Thyroid gland (tissue), 4 donors: ENCODE measurements around the gene TGM3. TPM values are rescaled to one million over a fixed set of nuclear protein-coding genes. Genes with fewer than 3 reads are reported as not detected.
"Not testable (repeated sequence)": the region's sequence is repeated elsewhere in the genome, so short reads cannot be mapped to it uniquely, and the experiment has no call there.

Source experiments
- DNase-seq, 2 donors: peaks; one replicate each; pipeline ENCODE4 v3.0.0-alpha.2; 2019
- H3K27ac ChIP-seq, 3 donors: fragments of 200-600 bp; sonication (generic); 1 replicate in 2 of 3; 2 replicates in 1 of 3; pipeline ENCODE4 v1.5.1; 2016 to 2019; ENCODE audit warnings: mild to moderate bottlenecking in 1 of 3, moderate library complexity in 1 of 3
- H3K27me3 ChIP-seq: fragments of 200-600 bp; sonication (generic); one replicate; pipeline ENCODE4 v1.5.1; 2019
- H3K36me3 ChIP-seq, 2 donors: fragments of 200-600 bp; sonication (generic); one replicate each; pipeline ENCODE4 v1.5.1; 2016 to 2019
- H3K4me1 ChIP-seq, 2 donors: fragments of 200-600 bp; sonication (generic); one replicate each; pipeline ENCODE4 v1.5.1; 2017 to 2019
- H3K4me3 ChIP-seq, 3 donors: fragments of 200-600 bp; sonication (generic); replicated peaks in 1 of 3; 1 replicate in 2 of 3; 2 replicates in 1 of 3; pipeline ENCODE4 v1.5.1; 2016; ENCODE audit warnings: mild to moderate bottlenecking in 1 of 3
- H3K9me3 ChIP-seq: fragments of 200-600 bp; sonication (generic); one replicate; pipeline ENCODE4 v1.5.1; 2017
- CTCF ChIP-seq, 6 experiments: fragments of 200-600 bp in 3 of 6; fragments of 450-650 bp in 3 of 6; sonication (generic) in 3 of 6; IDR thresholded peaks; one replicate each; pipeline ENCODE4 v1.5.1; 2016 to 2019; ENCODE audit warnings: antibody characterized with exemption in 6 of 6, mild to moderate bottlenecking in 2 of 6, inconsistent platforms in 1 of 6, moderate library complexity in 1 of 6
- POLR2A ChIP-seq, 2 donors: fragments of 450-650 bp; IDR thresholded peaks; one replicate each; pipeline ENCODE4 v1.6.1; 2017; ENCODE audit warnings: antibody characterized with exemption in 2 of 2, mild to moderate bottlenecking in 2 of 2, moderate library complexity in 1 of 2
- WGBS, 2 donors: methylation state at CpG; one replicate each; pipeline ENCODE4 v1.1.5; 2017; 5-methylcytosine and 5-hydroxymethylcytosine counted together
- intact Hi-C: fragments of 100-400 bp; cut with DNase I; formaldehyde crosslinking; loops from one replicate; pipeline ENCODE4 v1.15.1; 2023
- total RNA-seq, 4 donors: library from RNA; depleted of rRNA; stranded (reverse); fragments of >200 nt; gene quantifications; one replicate each; pipeline ENCODE4 v1.2.3, GENCODE V29; 2016

The TGM3 gene
- total RNA-seq, 4 donors from 2014 or later, result not detected

GRCh38 chr20:2261046-2261485 lies 34.7 kb upstream of the TGM3 start:
- DNase-seq, result no peak
- no peak for TF ChIP-seq POLR2A (IDR thresholded peaks at IDR 0.05)
- no peak for TF ChIP-seq CTCF (IDR thresholded peaks at IDR 0.05)
- intact Hi-C loops, result no loop called here
- Histone ChIP-seq H3K4me3 (no peak overlapping the region), H3K4me1 (no peaks in the 10 kb centered on the region), H3K27me3 (no peaks in the 10 kb centered on the region), H3K9me3 (no peaks in the 10 kb centered on the region), H3K36me3 (no peaks in the 10 kb centered on the region), H3K27ac (no peak overlapping the region)
- 67% methylated on average over 8 of the region's 8 CpGs for WGBS, 2 donors

GRCh38 chr20:2261629-2262028 lies 34.2 kb upstream of the TGM3 start:
- intact Hi-C loops, result no loop called here
- WGBS, 2 donors, result 88 to 93% methylated on average over 4 of the region's 4 CpGs

GRCh38 chr20:2264118-2264517 lies 31.7 kb upstream of the TGM3 start:
- Histone ChIP-seq H3K27me3 (no peaks in the 10 kb centered on the region), H3K4me3 (no peak overlapping the region), H3K27ac (no peak overlapping the region), H3K4me1 (no peaks in the 10 kb centered on the region), H3K36me3 (no peaks in the 10 kb centered on the region), H3K9me3 (no peaks in the 10 kb centered on the region)
- no peak for TF ChIP-seq POLR2A (IDR thresholded peaks at IDR 0.05)
- TF ChIP-seq CTCF (IDR thresholded peaks at IDR 0.05), result no peak
- WGBS, 2 donors, result 91 to 92% methylated on average over 3 of the region's 3 CpGs
- intact Hi-C loops, result no loop called here
- DNase-seq, result no peak

More at GRCh38 chr20:2261629-2262028, 34.2 kb upstream of the TGM3 start:
- Histone ChIP-seq H3K27me3 (no peaks in the 10 kb centered on the region), H3K36me3 (no peaks in the 10 kb centered on the region), H3K27ac (no peak overlapping the region), H3K4me3 (no peak overlapping the region), H3K9me3 (no peaks in the 10 kb centered on the region), H3K4me1 (no peaks in the 10 kb centered on the region)
- DNase-seq, result no peak
- TF ChIP-seq CTCF (IDR thresholded peaks at IDR 0.05) (no peak), POLR2A (IDR thresholded peaks at IDR 0.05) (no peak)

GRCh38 chr20:2264621-2265374 lies 31.0 kb upstream of the TGM3 start:
- H3K27ac ChIP-seq, H3K4me1 ChIP-seq, H3K36me3 ChIP-seq, H3K9me3 ChIP-seq, H3K27me3 ChIP-seq, intact Hi-C loops, H3K4me3 ChIP-seq: not testable (repeated sequence)
- peak in 1 of 2 donors; percentile 2 for DNase-seq
- WGBS, 2 donors, result 60 to 68% methylated on average over 4 to 12 of the region's 12 CpGs

- DNase-seq, result no peak
- no peak overlapping the region for H3K4me3 ChIP-seq
- intact Hi-C loops, result no loop called here
- H3K27me3 ChIP-seq, result no peaks in the 10 kb centered on the region
- no peaks in the 10 kb centered on the region for H3K4me1 ChIP-seq
- no peaks in the 10 kb centered on the region for H3K9me3 ChIP-seq
- TF ChIP-seq CTCF (IDR thresholded peaks at IDR 0.05), result no peak
- TF ChIP-seq POLR2A (IDR thresholded peaks at IDR 0.05), result no peak
- no peaks in the 10 kb centered on the region for H3K36me3 ChIP-seq
- H3K27ac ChIP-seq, result no peak overlapping the region
- WGBS, 2 donors, result 72% methylated on average over 7 of the region's 7 CpGs
These were observed 22.0 kb upstream of the TGM3 start for GRCh38 chr20:2273634-2274302.
